ENCODE data around the gene SMOC2.

The SMOC2 gene

GRCh38 chr6:168596344-168596743, 155.4 kb downstream of the SMOC2 start:
- Histone ChIP-seq H3K9me3 (ENCODE audit: severe bottlenecking) (no peaks in the 10 kb centered on the region), H3K27ac (ENCODE audit: poor library complexity, severe bottlenecking) (no peak overlapping the region), H3K4me1 (ENCODE audit: insufficient read depth, poor library complexity, severe bottlenecking) (no peaks in the 10 kb centered on the region), H3K27me3 (ENCODE audit: insufficient read depth, poor library complexity, severe bottlenecking) (no peaks in the 10 kb centered on the region), H3K36me3 (ENCODE audit: low read depth) (no peaks in the 10 kb centered on the region), H3K4me3 (ENCODE audit: severe bottlenecking) (no peak overlapping the region)
- DNase-seq (ENCODE audit: low spot score) (no peak), ATAC-seq (ENCODE audit: low read depth) (no peak)
- TF ChIP-seq CTCF (IDR thresholded peaks at IDR 0.05; ENCODE audit: poor library complexity, severe bottlenecking): no peak

GRCh38 chr6:168597471-168597875, 156.5 kb downstream of the SMOC2 start:
- Histone ChIP-seq H3K4me3 (ENCODE audit: severe bottlenecking) (no peak overlapping the region), H3K9me3 (ENCODE audit: severe bottlenecking) (no peaks in the 10 kb centered on the region), H3K36me3 (ENCODE audit: low read depth) (no peaks in the 10 kb centered on the region), H3K4me1 (ENCODE audit: insufficient read depth, poor library complexity, severe bottlenecking) (no peaks in the 10 kb centered on the region), H3K27me3 (ENCODE audit: insufficient read depth, poor library complexity, severe bottlenecking) (no peaks in the 10 kb centered on the region), H3K27ac (ENCODE audit: poor library complexity, severe bottlenecking) (no peak overlapping the region)
- no peak for ATAC-seq (ENCODE audit: low read depth)
- DNase-seq (ENCODE audit: low spot score): no peak
- no peak for TF ChIP-seq CTCF (IDR thresholded peaks at IDR 0.05; ENCODE audit: poor library complexity, severe bottlenecking)

- no peak overlapping the region for H3K4me3 ChIP-seq (ENCODE audit: severe bottlenecking)
- no peak overlapping the region for H3K27ac ChIP-seq (ENCODE audit: poor library complexity, severe bottlenecking)
- H3K4me1 ChIP-seq (ENCODE audit: insufficient read depth, poor library complexity, severe bottlenecking): no peaks in the 10 kb centered on the region
- ATAC-seq (ENCODE audit: low read depth) (no peak), DNase-seq (ENCODE audit: low spot score) (no peak)
- H3K27me3 ChIP-seq (ENCODE audit: insufficient read depth, poor library complexity, severe bottlenecking): no peaks in the 10 kb centered on the region
- H3K36me3 ChIP-seq (ENCODE audit: low read depth): no peaks in the 10 kb centered on the region
- no peak for TF ChIP-seq CTCF (IDR thresholded peaks at IDR 0.05; ENCODE audit: poor library complexity, severe bottlenecking)
- no peaks in the 10 kb centered on the region for H3K9me3 ChIP-seq (ENCODE audit: severe bottlenecking)
Observed at GRCh38 chr6:168598251-168599117, 157.5 kb downstream of the SMOC2 start.

GRCh38 chr6:168599118-168599494, 158.1 kb downstream of the SMOC2 start:
- Histone ChIP-seq H3K36me3 (ENCODE audit: low read depth) (no peaks in the 10 kb centered on the region), H3K9me3 (ENCODE audit: severe bottlenecking) (no peaks in the 10 kb centered on the region), H3K4me1 (ENCODE audit: insufficient read depth, poor library complexity, severe bottlenecking) (no peaks in the 10 kb centered on the region), H3K27me3 (ENCODE audit: insufficient read depth, poor library complexity, severe bottlenecking) (no peaks in the 10 kb centered on the region), H3K4me3 (ENCODE audit: severe bottlenecking) (no peak overlapping the region), H3K27ac (ENCODE audit: poor library complexity, severe bottlenecking) (no peak overlapping the region)
- TF ChIP-seq CTCF (IDR thresholded peaks at IDR 0.05; ENCODE audit: poor library complexity, severe bottlenecking): no peak
- DNase-seq (ENCODE audit: low spot score) (no peak), ATAC-seq (ENCODE audit: low read depth) (no peak)

- Histone ChIP-seq H3K9me3 (ENCODE audit: severe bottlenecking) (no peaks in the 10 kb centered on the region), H3K4me3 (ENCODE audit: severe bottlenecking) (no peak overlapping the region), H3K4me1 (ENCODE audit: insufficient read depth, poor library complexity, severe bottlenecking) (no peaks in the 10 kb centered on the region), H3K27ac (ENCODE audit: poor library complexity, severe bottlenecking) (no peak overlapping the region), H3K27me3 (ENCODE audit: insufficient read depth, poor library complexity, severe bottlenecking) (no peaks in the 10 kb centered on the region), H3K36me3 (ENCODE audit: low read depth) (no peaks in the 10 kb centered on the region)
- DNase-seq (ENCODE audit: low spot score): no peak
- no peak for TF ChIP-seq CTCF (IDR thresholded peaks at IDR 0.05; ENCODE audit: poor library complexity, severe bottlenecking)
- no peak for ATAC-seq (ENCODE audit: low read depth)
Observed at GRCh38 chr6:168599769-168600330, 158.9 kb downstream of the SMOC2 start.
